LoVo (cell line): Measurements from ENCODE around the gene CCBE1.
A peak's percentile ranks its signal among the peaks of the same experiment; 100 is the strongest.
"Not testable (repeated sequence)": the region's sequence is repeated elsewhere in the genome, so short reads cannot be mapped to it uniquely, and the experiment has no call there.

ENCODE experiments used
- DNase-seq: peaks from one replicate; pipeline ENCODE4 v3.0.0-alpha.2; 2016; ENCODE audit warnings: low spot score

CCBE1 gene

GRCh38 chr18:59715445-59715844 is 18.2 kb upstream of the CCBE1 start:
- DNase-seq = no peak

- not testable (repeated sequence) for DNase-seq
These were observed 16.9 kb upstream of the CCBE1 start for GRCh38 chr18:59714096-59714495.

GRCh38 chr18:59712311-59712710 is 15.1 kb upstream of the CCBE1 start:
- DNase-seq = peak; percentile 31

DNA sequence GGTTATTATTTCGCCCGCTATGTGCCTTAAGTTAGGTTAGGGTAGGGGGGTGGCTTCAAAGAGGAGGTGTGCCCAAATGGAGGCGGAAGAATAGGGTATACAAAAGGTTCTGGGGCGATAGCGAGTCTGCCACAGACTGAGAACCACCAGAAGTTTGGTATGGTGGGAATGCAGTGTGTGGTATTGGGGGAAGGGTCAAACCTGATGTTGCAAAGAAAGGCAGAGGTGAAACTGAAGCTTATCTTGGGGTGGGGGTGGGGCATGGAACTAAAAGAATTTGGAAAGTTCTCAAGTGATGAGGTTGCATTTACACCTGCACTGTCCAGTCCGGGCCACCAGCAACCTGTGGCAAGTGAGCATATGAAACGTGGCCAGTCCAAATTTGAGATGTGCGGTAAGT is 11.8 kb upstream of the CCBE1 start:
- DNase-seq = no peak

DNA sequence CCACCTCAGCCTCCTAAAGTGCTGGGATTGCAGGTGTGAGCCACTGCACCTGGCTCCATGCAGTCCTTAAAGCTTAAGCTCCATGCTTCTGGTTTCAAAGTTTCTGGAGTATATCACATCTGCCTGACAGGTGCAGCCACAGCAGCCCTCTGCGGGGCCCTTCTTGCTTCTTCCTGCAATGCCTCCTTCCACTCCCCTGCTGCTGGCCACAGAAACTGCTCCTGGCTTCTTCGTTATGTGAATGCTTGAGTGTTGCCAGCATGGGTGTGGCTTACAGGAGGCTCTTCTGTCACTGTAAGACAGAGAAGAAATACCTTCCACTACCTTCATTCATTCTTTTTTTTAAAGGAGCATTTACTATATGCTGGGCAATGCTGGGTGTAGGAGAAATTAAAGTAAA is 10.1 kb upstream of the CCBE1 start:
- DNase-seq = no peak

DNA sequence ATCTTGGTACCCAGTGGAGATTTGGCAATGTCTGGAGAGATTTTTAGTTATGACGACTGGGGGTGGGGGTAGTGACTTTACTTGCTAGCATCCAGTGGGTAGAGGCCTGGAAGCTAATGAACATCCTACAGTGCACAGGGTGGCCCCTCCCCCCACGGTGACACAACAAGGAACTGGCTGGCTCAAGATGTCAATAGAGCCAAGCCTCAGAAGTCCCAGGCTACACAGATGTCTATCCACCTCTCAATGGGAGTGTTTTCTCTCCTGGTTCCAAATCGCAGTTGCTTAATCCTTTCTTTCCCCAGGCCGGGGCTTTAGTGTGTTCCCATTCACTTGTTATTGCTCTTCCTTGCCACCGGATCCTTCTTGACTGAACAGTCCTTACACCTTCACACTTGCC is 9.3 kb upstream of the CCBE1 start:
- no peak for DNase-seq

GRCh38 chr18:59705145-59705544 is 7.9 kb upstream of the CCBE1 start:
- no peak for DNase-seq

GRCh38 chr18:59704146-59704545 is 6.9 kb upstream of the CCBE1 start:
- DNase-seq = no peak

DNA sequence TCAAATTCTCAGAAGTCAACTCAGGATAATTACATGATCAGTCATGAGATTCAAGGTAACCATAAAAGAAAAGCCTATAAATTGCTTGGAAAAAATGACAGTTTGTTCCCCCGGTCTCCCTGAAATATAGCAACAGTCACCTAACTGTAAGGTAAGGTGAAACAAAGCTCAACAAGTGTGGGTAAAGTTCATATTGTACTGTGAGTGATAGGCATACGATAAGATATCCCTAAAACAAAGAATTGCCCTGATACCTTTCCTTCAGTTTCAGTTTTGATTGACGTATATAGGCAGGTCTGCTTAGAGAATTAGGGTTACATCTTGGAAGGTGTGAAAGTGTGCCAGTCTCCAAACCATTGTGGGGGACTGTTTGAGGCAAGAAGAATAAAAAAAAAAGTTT is 4.0 kb upstream of the CCBE1 start:
- DNase-seq = no peak

- no peak for DNase-seq
These were observed 3.3 kb upstream of the CCBE1 start for GRCh38 chr18:59700535-59700967.

GRCh38 chr18:59699750-59700534 is 2.7 kb upstream of the CCBE1 start:
- no peak for DNase-seq

DNA sequence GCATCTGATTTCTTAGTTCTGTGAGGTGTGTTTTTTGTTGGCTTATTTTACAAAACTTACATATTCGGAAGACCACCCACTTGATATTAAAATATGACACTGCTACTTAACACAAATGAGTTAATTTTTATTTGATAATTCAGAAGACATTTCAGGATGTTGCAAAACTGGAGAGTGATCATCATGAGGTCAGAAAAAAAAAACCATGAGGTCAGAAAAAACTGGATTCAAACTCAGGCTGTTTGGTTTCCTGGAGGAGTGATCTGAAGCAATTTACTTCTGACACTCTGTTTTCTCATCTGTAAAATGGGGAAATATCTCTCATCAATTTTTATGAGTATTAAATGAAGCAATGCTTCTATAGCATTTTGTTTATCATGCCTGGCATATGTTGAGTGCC is 1.8 kb upstream of the CCBE1 start:
- no peak for DNase-seq

DNA sequence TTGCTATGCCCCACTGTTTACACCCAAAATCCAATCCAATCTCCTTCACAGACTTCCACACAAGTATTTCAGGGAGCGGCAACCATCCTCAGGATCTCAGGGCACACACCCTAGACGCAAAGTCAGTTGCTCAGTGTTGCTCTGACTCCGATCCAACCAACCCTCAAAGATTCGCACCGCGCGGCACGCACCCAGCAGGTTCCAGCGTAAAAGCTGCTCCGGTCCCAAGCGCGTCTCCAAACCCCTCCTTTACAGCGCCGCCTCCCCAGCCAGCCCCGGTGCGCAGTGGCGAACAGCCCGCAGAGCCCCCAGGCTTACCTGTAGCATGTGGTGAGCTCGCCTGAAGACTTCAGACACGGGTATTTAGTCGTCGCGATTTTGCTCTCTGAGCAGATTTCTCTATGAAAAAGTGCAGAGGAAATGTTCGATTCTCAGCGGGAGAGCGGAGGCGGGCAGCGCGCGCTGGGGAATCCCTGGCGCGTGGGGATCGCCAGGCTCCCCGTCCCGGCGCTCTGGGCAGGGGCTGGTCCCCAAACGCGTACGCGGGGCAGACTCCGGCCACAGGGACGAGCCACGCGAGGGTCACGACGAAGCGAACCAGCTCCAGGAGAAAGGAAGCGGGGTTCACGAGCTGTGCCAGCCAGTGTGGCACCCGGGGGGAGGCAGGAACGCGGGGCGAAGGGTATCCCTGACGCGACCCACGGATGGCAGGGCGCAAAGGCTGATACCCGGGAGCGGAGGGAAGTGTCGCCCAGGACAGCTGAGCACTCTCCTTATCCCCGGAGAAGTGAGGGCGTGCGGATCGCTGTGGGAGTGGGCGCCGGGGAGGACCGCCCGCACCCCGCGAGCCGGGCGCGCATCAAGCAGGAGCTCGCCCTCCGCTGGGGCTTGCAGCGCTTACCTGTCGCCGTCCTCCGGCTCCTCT is 650 bp downstream of the CCBE1 start:
- DNase-seq = no peak

DNA sequence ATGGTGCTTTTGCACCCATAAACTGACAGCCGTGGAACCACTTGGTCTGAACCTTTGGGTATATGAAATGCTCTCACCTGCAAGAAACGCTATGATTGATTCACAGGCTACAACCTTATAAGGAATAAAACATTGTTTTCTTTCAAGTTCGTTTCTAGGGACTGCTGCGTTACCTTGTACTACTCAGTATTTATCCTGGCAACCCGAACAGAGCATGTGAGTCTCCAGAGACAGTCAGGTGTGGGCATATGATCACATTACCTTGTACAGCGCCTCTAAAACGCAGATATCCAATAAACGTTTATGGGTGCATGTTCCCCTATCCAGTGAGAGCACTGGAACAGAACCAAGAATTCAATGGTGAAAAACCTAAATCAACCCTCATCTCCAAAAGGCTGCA is 1.7 kb downstream of the CCBE1 start:
- DNase-seq = no peak

DNA sequence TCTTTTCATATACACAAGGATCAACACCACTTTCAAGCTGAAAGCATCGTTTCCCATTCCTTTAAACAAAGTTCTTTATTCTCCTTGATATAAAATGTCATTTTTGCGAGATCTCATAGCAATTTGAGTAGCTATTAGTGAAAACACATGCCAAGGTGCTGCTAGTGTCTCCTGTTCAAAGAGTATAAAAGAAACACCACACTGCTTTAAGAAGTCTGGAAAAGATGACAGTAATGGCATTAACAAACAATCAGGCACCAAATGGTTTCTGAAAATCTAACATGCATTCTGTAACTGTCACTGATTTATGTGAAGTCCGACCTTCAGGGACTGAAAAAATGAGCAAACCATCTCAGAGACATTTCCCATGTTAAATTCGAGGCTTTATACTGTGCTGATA is 2.4 kb downstream of the CCBE1 start:
- no peak for DNase-seq

- DNase-seq = no peak
These were observed 5.2 kb downstream of the CCBE1 start for GRCh38 chr18:59691996-59692395.

- DNase-seq = no peak
These were observed 6.2 kb downstream of the CCBE1 start for GRCh38 chr18:59690996-59691395.

- no peak for DNase-seq
These were observed 6.8 kb downstream of the CCBE1 start for GRCh38 chr18:59690186-59690982.

GRCh38 chr18:59689756-59690155 is 7.5 kb downstream of the CCBE1 start:
- DNase-seq = no peak

DNA sequence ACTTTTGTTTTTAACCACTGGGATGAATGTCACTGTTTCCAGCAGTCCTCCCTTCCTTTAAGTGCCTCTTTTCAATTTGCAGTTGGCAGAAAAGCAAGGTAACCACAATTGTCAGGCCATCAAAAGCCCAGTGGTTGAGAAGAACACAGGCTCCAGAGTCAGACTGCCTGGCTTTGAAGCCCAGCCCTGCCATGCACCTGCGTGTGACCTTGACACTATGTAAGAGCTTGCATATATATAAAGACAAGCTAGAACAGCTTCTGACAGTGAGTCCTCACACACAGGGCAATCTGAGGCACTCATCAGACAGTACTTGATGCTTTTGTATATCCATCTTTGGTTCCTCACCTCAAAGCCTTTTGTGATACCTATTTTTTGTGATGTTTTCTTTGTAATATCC is 11.0 kb downstream of the CCBE1 start:
- no peak for DNase-seq

DNA sequence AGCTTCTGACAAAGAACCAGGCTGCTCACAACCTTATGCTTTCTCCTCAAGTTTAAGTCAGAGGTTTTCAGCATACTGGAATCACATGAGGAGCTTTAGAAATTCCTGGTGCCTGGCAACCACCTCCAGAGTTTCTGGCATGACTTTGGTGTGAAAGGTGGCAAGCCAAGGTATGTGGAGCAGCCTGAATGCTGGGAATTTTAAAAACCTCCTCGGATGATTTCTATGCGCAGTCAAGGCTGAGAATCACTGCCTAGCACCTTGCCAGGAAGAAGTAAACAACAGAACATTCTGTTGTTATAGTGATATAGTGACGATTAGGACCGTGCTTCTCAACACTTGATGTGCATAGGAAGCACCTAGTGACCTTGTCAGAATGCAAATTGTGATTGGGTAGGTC is 11.7 kb downstream of the CCBE1 start:
- DNase-seq = no peak

- DNase-seq = no peak
These were observed 12.4 kb downstream of the CCBE1 start for GRCh38 chr18:59684777-59685176.
